Activated gamma-delta T cell treated with Interleukin-2 at 50 U/mL for 16 hours (primary cell): ENCODE measurements around the gene MBD3L2.
"Not testable (repeated sequence)": the region's sequence is repeated elsewhere in the genome, so short reads cannot be mapped to it uniquely, and the experiment has no call there.

Experiments used
- DNase-seq: peaks from one replicate; pipeline ENCODE4 v3.0.0-alpha.2; 2020

Gene MBD3L2

GRCh38 chr19:7063764-7064418 lies 14.8 kb downstream of the MBD3L2 start:
- DNase-seq: no peak

DNA sequence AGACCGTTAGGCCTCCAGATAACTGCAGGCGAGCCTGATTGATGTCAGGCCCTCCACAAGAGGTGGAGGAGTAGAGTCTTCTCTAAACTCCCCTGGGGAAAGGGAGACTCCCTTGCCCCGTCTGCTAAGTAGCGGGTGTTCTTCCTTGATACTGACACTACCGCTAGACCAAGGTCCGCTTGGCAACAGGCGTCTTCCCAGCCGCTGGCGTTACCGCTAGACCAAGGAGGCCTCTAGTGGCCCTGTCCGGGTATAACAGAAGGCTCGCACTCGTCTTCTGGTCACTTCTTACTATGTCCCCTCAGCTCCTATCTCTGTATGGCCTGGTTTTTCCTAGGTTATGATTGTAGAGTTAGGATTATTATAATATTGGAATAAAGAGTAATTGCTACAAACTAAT lies 18.0 kb downstream of the MBD3L2 start:
- not testable (repeated sequence) for DNase-seq

DNA sequence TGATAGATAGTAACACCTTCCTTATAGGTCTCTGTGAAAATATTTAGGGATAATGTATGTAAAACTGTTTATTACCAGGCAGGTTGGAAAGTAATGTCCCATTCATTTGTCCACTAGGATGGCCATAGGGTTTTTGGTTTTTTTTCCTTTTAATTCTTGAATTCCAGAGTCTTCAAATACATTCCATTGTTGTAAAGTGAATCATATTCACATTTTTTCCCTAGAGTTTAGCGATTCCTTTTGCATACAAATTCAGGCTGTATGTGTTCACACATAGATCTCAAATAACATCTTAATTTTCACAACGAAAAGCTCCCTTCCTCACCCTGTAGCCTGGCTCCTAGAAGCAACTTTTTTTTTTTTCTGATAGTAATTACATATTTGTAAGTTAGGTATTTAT lies 18.6 kb downstream of the MBD3L2 start:
- no peak for DNase-seq

- no peak for DNase-seq
Observed at GRCh38 chr19:7068599-7068998, 19.5 kb downstream of the MBD3L2 start.

GRCh38 chr19:7069042-7069903 lies 20.2 kb downstream of the MBD3L2 start, which contains the start of gene ZNF557:
ZNF557 (plus strand) TSS chr19:7069703; CDS start chr19:7075075, 5,372 bp downstream.
- DNase-seq: peak; percentile 99

DNA sequence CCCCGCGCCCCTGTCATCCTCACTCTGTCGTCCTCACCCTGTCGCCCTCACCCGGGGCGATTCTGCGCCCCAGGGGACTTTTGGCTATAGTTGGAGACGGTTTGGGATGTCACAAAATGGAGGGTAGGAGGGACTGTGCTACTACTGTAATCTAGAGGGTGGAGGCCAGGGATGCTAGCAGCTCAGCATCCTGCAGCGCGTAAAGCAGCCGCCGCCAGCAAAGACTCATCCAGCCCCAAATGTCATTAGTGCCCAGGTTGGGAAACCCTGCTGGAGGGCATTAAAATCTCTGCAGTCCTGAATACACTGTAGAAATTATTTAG lies 20.7 kb downstream of the MBD3L2 start:
- DNase-seq: no peak

DNA sequence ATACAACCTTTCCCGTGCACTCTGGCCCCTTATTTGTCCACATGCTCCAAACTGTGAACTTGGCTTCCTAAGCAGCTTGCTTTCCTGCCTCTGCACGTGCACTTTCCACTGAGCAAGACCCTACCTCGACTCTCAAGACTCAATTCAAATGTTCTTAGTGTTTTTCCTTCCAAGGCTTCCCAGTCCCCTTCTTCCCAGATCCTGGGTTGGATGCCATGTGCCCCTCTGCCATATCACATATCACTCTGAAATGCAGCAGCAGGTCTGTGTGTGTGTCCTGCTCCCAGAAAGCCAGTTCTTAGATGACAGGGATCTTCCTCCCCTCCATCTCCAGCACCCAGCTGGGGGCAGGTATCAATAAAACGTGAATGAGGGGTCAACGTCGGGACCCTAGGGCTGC lies 23.4 kb downstream of the MBD3L2 start:
- no peak for DNase-seq

DNA sequence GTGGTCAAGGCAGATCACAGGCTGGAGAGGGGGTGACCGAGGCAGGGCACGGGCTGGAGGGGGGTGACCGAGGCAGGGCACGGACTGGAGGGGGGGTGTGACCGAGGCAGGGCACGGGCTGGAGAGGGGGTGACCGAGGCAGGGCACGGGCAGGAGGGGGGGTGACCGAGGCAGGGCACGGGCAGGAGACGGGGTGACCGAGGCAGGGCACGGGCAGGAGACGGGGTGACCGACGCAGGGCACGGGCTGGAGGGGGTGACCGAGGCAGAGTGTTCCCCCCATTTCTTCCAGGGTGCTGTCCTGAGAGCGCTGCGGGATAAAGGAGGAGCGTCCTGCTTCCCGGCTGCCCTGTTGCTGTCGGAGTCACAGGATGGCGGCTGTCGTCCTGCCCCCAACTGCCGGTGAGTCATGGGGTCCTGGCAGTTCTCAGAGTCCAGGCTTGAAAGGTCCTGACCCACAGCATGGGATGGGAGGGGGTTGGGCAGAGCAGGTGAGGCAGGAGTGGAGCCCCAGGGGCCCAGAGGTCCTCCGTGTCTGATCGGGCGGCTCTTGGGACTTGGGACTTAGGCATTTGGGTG lies 25.7 kb downstream of the MBD3L2 start:
- no peak for DNase-seq

DNA sequence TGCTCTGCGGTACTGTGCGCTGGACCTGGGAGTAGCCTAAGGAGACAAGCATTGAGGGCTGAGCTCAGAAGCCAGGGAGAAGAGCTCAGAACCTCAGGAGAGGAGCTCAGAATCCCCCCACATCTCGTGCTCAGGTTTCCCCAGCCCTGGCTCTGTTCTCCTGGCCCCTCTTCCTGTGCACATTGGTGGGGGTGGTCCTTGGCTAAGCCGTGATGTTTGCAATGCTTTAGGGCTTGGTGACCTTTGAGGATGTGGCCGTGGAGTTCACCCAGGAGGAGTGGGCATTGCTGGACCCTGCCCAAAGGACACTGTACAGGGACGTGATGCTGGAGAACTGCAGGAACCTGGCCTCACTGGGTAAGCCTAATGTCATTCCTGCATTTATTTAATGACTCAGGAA lies 27.0 kb downstream of the MBD3L2 start:
- no peak for DNase-seq

DNA sequence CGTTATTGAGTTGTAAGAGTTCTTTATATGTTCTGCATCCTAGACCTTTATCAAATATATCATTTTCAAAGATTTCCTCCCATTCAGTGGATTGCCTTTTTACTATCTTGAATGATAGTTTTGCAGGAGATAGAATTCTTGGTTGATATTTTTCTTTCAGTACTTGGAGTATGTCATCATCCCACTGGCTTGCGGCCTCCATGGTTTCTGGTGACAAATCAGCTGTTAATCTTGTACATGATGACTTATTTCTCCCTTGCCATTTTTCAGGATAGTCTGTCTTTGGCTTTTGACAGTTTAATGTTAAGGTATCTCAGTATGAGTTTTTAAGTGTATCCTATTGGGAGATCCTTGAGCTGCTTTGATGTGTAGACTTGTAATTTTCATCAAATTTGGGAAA lies 28.9 kb downstream of the MBD3L2 start:
- DNase-seq: no peak

DNA sequence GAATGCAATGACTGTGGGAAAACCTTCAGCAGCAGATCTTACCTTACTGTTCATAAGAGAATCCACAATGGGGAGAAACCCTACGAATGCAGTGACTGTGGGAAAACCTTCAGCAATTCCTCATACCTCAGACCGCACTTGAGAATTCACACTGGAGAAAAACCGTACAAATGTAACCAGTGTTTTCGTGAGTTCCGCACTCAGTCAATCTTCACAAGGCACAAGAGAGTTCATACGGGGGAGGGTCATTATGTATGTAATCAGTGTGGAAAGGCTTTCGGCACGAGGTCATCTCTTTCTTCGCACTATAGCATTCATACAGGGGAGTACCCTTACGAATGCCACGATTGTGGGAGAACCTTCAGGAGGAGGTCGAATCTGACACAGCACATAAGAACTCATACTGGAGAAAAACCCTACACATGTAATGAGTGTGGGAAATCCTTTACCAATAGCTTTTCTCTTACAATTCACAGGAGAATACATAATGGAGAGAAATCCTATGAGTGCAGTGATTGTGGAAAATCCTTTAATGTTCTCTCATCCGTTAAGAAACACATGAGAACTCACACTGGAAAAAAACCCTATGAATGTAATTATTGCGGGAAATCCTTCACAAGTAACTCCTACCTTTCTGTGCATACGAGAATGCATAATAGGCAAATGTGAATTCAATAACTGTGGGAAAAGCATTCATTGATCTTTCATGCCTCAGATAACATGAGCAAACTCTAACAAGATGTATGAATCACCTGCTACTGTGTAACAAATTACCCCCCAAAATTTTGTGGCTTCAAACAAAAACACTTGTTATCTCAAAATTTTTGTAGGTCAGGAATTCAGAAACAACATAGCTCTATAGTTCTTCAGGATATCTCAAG lies 34.2 kb downstream of the MBD3L2 start:
- no peak for DNase-seq

DNA sequence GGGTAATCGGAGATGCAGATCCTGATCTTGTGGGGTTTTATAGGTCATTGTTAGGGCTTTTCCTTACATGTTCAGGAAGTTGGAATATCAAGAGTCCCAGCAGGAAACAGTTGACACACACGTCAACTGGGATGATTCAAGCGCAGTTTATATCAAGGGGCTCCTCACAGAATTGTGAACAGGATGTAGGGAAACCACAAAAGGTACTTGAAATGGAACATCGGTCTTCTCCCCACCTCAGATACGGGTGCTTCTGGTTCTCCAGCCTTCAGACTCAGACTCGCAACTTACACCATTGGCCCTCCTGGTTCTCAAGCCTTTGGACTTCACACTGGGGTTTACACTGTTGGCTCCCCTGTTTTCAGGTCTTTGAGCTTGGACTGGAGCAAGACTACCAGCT lies 39.9 kb downstream of the MBD3L2 start:
- DNase-seq: no peak

DNA sequence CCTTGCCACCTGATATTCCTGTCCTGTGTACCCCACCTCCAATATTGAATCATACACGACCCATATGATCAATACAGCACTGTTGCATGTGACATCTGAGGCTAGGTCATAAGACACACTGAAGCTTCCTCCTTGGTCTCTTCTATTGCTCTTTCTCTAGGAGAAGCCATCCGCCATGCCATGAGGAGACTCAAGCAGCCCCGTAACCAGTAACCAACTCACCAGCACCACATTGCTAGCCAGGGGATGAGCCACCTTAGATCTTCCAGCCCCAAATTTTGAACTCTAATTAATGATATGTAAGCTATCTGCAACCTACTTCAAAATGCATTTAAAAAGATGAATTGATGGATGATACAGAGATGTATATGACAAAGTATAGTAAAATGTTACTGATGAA lies 49.0 kb downstream of the MBD3L2 start:
- no peak for DNase-seq

DNA sequence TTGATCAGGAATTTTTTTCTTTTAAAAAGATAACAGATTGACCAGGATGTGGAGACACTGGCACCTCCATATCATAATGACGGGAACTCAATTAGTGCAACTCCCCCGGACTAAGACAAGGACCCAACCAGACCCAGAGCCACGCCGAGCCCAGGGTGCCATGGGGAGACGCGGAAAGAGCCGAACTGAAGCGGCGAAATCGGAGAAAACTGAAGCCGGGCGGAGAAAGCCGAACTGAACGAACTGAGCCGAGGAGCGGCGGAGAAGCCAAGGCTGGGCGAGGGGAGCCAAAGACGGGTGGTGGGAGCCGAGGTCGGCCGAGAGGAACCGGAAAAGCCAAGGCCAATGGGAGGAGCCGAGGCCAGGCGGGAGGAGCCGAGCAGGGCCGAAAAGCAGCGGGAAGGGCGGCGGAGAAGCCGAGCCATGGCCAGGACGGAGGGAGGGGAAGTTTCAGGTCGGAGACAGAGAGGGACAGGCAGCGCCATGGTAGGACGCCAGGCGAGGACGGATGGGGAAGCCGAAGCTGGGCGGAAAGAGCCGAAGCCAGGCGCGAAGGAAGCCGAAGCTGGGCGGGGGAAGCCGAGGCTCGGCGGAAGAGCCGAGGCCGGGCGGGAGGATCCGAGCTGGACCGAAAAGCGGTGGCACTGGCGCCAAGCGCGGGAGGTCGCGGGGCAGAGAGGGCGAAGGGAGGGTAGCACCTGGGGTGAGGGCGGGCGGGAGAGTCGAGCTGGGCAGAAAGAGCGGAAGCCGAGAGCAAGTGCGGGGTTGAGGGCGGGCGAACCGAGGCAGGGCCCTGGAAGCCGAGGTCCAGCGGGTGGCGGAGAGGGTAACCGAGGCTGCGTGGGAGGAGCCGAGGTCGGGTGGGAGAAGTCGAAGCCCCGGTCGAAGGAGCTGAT lies 49.8 kb downstream of the MBD3L2 start:
- DNase-seq: peak; percentile 88

DNA sequence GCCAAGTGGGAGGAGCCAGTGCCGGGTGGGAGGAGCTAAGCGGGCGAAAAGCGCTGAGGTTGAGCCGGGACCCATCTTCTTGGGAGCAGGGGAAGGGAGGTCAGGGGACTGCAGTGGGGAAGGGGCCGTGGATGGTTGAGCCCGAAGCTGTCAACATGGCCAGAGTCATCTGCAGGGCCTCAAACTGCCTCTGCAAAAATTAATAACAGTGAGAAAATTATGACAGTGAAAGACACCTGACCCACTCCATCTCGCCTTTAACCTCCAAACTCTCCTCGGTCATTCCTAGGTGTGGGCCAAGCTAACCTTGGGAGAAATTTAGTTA lies 50.4 kb downstream of the MBD3L2 start:
- no peak for DNase-seq
